ENCODE measurements around the gene AKR1B1.

DNA sequence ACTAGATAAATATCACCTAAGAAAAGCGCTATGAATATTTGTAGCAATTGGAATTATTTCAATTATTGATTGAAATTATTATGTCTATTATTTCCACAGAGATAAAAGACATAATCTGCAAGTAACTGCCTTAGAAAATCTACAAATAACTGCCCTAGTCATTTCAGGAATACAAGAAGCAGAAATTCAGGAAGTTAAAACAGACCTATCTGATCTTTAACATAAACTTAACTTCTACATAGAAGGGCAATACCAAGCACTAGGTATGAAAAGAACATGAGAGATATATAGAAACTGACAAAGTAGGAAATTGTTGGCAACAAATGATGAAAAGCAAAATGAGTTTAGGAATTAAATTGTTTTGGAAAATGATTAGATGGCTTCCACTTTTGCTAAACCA, 36.6 kb upstream of the AKR1B1 start:
- TF ChIP-seq, protein P1, sequence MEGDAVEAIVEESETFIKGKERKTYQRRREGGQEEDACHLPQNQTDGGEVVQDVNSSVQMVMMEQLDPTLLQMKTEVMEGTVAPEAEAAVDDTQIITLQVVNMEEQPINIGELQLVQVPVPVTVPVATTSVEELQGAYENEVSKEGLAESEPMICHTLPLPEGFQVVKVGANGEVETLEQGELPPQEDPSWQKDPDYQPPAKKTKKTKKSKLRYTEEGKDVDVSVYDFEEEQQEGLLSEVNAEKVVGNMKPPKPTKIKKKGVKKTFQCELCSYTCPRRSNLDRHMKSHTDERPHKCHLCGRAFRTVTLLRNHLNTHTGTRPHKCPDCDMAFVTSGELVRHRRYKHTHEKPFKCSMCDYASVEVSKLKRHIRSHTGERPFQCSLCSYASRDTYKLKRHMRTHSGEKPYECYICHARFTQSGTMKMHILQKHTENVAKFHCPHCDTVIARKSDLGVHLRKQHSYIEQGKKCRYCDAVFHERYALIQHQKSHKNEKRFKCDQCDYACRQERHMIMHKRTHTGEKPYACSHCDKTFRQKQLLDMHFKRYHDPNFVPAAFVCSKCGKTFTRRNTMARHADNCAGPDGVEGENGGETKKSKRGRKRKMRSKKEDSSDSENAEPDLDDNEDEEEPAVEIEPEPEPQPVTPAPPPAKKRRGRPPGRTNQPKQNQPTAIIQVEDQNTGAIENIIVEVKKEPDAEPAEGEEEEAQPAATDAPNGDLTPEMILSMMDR (IDR thresholded peaks at IDR 0.05) = no peak
- TF ChIP-seq POLR2A (IDR thresholded peaks at IDR 0.05) = no peak
